Measurements from ENCODE around the gene LANCL3.

DNA sequence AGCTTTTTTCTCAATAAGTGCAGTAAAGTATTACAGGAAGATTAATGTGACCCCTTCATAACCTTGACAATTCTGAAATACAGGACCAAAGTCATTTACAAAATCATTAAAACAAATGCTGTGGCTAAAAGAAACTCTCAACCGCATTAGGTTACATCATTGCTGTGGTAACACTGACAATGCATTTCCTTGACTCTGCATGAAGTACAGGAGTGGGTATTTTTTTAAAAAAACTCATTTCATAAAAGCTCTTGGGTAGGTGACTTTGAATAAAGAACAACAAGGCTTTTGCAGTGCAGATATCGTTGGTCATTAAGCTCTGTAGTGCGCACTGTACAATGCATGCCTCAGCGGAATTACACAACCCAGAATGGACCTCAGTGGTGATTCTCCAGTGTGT is 90.7 kb downstream of the LANCL3 start:
- TF ChIP-seq CTCF (IDR thresholded peaks at IDR 0.05) (no peak), POLR2A (IDR thresholded peaks at IDR 0.05) (no peak)
